ENCODE results near the gene HENMT1.

HENMT1 gene

DNA sequence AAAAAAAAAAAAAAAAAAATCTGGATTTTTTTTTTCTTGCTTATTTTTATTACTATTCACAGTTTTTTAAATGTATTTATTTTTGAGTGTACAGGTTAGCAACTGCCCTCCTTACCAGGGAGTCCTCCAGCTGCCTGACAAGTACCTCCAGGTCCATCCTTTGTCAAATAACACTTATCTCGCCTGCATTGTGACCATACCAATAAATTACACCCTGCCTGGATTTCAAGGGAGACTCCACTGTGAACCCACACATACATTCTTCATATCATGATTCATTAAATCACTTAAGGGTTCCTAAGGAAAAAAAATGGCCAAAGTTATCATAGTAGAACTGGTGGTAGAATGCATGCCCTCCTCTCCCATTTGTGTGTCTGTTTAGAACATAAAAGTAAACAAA lies 62.6 kb downstream of the HENMT1 start:
- DNase-seq (ENCODE audit: low read depth): no peak
- no peak overlapping the region for H3K4me3 ChIP-seq (ENCODE audit: low read depth, low read length)
- TF ChIP-seq, protein P1, sequence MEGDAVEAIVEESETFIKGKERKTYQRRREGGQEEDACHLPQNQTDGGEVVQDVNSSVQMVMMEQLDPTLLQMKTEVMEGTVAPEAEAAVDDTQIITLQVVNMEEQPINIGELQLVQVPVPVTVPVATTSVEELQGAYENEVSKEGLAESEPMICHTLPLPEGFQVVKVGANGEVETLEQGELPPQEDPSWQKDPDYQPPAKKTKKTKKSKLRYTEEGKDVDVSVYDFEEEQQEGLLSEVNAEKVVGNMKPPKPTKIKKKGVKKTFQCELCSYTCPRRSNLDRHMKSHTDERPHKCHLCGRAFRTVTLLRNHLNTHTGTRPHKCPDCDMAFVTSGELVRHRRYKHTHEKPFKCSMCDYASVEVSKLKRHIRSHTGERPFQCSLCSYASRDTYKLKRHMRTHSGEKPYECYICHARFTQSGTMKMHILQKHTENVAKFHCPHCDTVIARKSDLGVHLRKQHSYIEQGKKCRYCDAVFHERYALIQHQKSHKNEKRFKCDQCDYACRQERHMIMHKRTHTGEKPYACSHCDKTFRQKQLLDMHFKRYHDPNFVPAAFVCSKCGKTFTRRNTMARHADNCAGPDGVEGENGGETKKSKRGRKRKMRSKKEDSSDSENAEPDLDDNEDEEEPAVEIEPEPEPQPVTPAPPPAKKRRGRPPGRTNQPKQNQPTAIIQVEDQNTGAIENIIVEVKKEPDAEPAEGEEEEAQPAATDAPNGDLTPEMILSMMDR (IDR thresholded peaks at IDR 0.05; ENCODE audit: insufficient read depth, low read depth, low read length, missing control alignments): no peak
